ENCODE measurements around the gene SLC5A12. TPM values are rescaled to one million over a fixed set of nuclear protein-coding genes. Genes with fewer than 3 reads are reported as not detected.

Gene SLC5A12
- total RNA-seq: 0.43 and 1.3 TPM in 2 replicates

GRCh38 chr11:26721948-26722475 lies at the start of gene SLC5A12:
Gene SLC5A12 (minus strand): TSS chr11:26722060. CDS start chr11:26721714, 346 bp downstream.
- TF ChIP-seq CTCF (IDR thresholded peaks at IDR 0.05; ENCODE audit: insufficient read depth, low read depth, low read length): no peak
- DNase-seq (ENCODE audit: low read depth): no peak
- H3K4me3 ChIP-seq (ENCODE audit: low read depth, low read length): no peak within 1 kb of the TSS

GRCh38 chr11:26769027-26769426 lies 47.2 kb upstream of the SLC5A12 start:
- no peak for DNase-seq (ENCODE audit: low read depth)
- no peak for TF ChIP-seq CTCF (IDR thresholded peaks at IDR 0.05; ENCODE audit: insufficient read depth, low read depth, low read length)
- no peak overlapping the region for H3K4me3 ChIP-seq (ENCODE audit: low read depth, low read length)

GRCh38 chr11:26767060-26767459 lies 45.2 kb upstream of the SLC5A12 start:
- H3K4me3 ChIP-seq (ENCODE audit: low read depth, low read length): no peak overlapping the region
- no peak for DNase-seq (ENCODE audit: low read depth)
- no peak for TF ChIP-seq CTCF (IDR thresholded peaks at IDR 0.05; ENCODE audit: insufficient read depth, low read depth, low read length)

- H3K4me3 ChIP-seq (ENCODE audit: low read depth, low read length): no peak overlapping the region
- TF ChIP-seq CTCF (IDR thresholded peaks at IDR 0.05; ENCODE audit: insufficient read depth, low read depth, low read length): no peak
- DNase-seq (ENCODE audit: low read depth): peak; percentile 18
Observed at GRCh38 chr11:26765323-26765722, 43.5 kb upstream of the SLC5A12 start.

GRCh38 chr11:26764825-26765224 lies 43.0 kb upstream of the SLC5A12 start:
- DNase-seq (ENCODE audit: low read depth): no peak
- no peak overlapping the region for H3K4me3 ChIP-seq (ENCODE audit: low read depth, low read length)
- TF ChIP-seq CTCF (IDR thresholded peaks at IDR 0.05; ENCODE audit: insufficient read depth, low read depth, low read length): no peak

- TF ChIP-seq CTCF (IDR thresholded peaks at IDR 0.05; ENCODE audit: insufficient read depth, low read depth, low read length): no peak
- no peak for DNase-seq (ENCODE audit: low read depth)
- H3K4me3 ChIP-seq (ENCODE audit: low read depth, low read length): no peak overlapping the region
Observed at GRCh38 chr11:26764315-26764714, 42.5 kb upstream of the SLC5A12 start.

- H3K4me3 ChIP-seq (ENCODE audit: low read depth, low read length): no peak overlapping the region
- no peak for DNase-seq (ENCODE audit: low read depth)
- TF ChIP-seq CTCF (IDR thresholded peaks at IDR 0.05; ENCODE audit: insufficient read depth, low read depth, low read length): no peak
Observed at GRCh38 chr11:26762089-26762488, 40.2 kb upstream of the SLC5A12 start.
